BE2C (cell line): ENCODE results near the gene SARDH.

Experiments used
- DNase-seq: peaks from one replicate; pipeline ENCODE4 v3.0.0-alpha.2; 2020
- H3K27me3 ChIP-seq: fragments of 250-450 bp; sonication (Bioruptor Pico); 2 replicates; pipeline ENCODE4 v1.5.1; 2020; ENCODE audit warnings: mild to moderate bottlenecking
- H3K36me3 ChIP-seq: fragments of 250-450 bp; sonication (Bioruptor Pico); 2 replicates; pipeline ENCODE4 v1.5.1; 2020; ENCODE audit warnings: mild to moderate bottlenecking
- H3K4me1 ChIP-seq: fragments of 250-450 bp; sonication (Bioruptor Pico); 2 replicates; pipeline ENCODE4 v1.5.1; 2020
- H3K4me3 ChIP-seq: 2 replicates; pipeline ENCODE4 v1.5.1; 2011; ENCODE audit warnings: low read depth, low read length
- H3K9me3 ChIP-seq: fragments of 250-450 bp; sonication (Bioruptor Pico); 2 replicates; pipeline ENCODE4 v1.5.1; 2020
- TF ChIP-seq, protein P1 (sequence below): IDR thresholded peaks from 2 replicates; pipeline ENCODE4 v1.5.1; 2012; ENCODE audit warnings: mild to moderate bottlenecking, low read depth, low read length

The SARDH gene

DNA sequence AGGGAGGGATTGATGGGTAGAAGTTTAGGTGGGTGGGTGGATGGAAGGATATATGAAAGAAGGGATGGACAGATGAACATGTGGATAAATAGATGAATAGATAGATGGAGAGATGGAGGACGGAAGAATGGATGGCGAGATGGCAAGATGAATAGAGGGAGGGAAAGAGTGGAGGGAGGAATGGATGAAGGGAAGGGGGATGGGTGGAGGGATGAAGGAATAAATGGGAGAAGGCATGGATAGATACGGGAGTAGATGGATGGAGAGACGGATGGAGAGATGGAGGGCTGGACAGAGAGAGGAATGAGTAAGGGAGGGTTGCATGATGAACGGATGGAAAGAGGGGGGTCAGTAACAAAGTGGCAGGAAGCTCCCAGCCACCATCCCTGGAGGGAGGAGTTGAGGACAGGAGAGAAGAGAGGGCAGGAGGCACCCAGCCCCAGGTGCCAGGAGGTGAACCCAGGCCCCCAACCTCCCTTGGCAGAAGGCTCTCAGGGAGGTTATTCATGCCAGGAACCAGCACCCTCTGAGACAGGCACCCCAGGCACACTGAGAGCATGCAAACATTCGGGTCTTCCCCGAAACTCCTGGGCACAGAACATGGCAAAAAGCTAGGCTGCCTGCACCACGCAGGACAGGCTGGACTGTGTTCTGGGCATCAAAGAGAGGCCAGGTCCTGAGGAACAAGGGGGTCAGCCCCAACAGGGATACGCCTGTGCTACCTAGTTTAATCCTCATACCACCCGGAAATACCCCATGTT lies 9.1 kb downstream of the SARDH start:
- H3K9me3 ChIP-seq: no peaks in the 10 kb centered on the region
- no peaks in the 10 kb centered on the region for H3K36me3 ChIP-seq
- no peaks in the 10 kb centered on the region for H3K27me3 ChIP-seq
- DNase-seq: no peak
- H3K4me3 ChIP-seq: no peak overlapping the region
- H3K4me1 ChIP-seq: peaks cover 5% of the 10 kb centered on the region
- TF ChIP-seq, protein P1, sequence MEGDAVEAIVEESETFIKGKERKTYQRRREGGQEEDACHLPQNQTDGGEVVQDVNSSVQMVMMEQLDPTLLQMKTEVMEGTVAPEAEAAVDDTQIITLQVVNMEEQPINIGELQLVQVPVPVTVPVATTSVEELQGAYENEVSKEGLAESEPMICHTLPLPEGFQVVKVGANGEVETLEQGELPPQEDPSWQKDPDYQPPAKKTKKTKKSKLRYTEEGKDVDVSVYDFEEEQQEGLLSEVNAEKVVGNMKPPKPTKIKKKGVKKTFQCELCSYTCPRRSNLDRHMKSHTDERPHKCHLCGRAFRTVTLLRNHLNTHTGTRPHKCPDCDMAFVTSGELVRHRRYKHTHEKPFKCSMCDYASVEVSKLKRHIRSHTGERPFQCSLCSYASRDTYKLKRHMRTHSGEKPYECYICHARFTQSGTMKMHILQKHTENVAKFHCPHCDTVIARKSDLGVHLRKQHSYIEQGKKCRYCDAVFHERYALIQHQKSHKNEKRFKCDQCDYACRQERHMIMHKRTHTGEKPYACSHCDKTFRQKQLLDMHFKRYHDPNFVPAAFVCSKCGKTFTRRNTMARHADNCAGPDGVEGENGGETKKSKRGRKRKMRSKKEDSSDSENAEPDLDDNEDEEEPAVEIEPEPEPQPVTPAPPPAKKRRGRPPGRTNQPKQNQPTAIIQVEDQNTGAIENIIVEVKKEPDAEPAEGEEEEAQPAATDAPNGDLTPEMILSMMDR: no peak

- Histone ChIP-seq H3K4me3 (no peak overlapping the region), H3K9me3 (no peaks in the 10 kb centered on the region), H3K4me1 (peaks cover 5% of the 10 kb centered on the region), H3K27me3 (no peaks in the 10 kb centered on the region), H3K36me3 (no peaks in the 10 kb centered on the region)
- peak; percentile 15 for DNase-seq
- TF ChIP-seq, protein P1: 0 out of 2 replicates have a peak, but pooled peaks have one; percentile 1
These were observed 10.2 kb downstream of the SARDH start for GRCh38 chr9:133727876-133728441.

DNA sequence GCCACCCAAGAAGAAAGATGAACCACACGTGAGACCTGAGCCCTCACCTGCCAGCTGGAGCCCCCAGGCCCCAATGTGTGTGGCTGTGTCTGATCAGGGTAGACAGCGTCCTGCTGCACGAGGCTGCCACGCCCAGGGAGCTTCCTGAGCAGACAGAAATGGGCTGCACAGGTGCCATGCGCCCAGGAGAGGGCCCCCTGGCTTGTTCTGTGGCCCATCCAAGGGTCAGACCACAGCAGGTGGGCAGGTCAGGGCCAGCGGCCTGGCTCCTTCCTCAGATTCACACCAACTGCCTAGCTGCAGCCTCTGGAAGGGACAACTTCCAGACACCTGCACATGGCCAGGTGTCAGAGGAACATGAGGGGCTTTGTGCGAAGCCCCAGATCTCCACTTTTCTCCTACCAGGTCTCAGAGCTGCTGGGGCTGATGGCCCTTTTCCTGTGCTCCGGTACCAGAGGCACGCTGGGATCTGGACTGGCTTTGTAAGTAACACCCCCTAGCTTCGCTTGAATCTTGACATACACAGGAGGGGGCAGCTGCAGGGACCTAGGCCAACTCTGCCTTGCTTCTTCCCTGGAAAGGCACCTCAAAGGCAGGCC lies 10.8 kb downstream of the SARDH start:
- no peaks in the 10 kb centered on the region for H3K9me3 ChIP-seq
- no peaks in the 10 kb centered on the region for H3K36me3 ChIP-seq
- no peaks in the 10 kb centered on the region for H3K27me3 ChIP-seq
- TF ChIP-seq, protein P1: peak; percentile 17; the same call in 1 of the 2 replicates
- no peak overlapping the region for H3K4me3 ChIP-seq
- peaks cover 5% of the 10 kb centered on the region for H3K4me1 ChIP-seq
- peak; percentile 24 for DNase-seq

DNA sequence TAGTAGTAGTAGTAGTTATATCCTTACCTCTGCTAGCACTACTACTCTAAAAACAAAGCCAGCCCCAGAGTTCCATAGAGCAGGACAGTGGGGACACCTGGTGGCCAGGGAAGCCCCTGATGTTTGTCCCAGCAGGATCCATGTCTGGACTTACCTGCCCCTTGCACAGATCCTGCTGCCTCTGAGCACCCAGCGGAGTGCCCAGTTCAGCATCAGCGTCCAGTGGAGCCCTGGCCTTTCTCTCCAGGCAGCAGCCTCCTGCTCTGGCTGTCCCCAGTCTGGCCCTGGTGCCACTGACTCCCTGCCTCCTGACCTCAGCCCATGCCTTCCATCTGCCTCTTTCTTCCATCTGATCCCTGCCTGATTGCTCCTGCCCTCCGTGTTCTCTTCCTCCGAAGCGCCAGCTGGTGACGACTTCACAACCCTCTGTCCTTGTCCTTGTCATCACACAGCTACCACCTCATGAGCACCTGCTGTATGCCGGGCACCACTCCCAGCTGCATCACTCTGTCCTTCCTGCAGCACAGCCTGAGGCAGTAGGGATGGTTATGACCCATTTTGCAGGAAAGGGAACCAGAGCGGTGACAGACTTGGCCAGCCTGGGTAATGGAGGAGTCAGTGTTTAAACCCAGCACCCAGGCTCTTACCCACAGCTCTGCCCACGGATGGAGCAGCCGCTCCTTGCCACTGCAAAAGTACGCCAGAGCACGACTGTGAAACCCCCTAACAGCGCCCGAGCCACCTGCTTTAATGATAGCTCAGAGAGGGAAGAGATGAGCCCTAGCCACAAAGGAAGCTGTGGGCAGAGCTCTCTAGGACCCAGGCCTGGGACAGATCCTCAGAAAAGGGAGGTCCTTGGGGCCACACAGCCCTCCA lies 11.5 kb downstream of the SARDH start:
- H3K9me3 ChIP-seq: no peaks in the 10 kb centered on the region
- H3K4me3 ChIP-seq: no peak overlapping the region
- H3K27me3 ChIP-seq: no peaks in the 10 kb centered on the region
- peaks cover 5% of the 10 kb centered on the region for H3K4me1 ChIP-seq
- no peaks in the 10 kb centered on the region for H3K36me3 ChIP-seq
- TF ChIP-seq, protein P1: peak; percentile 84
- peak; percentile 82 for DNase-seq

DNA sequence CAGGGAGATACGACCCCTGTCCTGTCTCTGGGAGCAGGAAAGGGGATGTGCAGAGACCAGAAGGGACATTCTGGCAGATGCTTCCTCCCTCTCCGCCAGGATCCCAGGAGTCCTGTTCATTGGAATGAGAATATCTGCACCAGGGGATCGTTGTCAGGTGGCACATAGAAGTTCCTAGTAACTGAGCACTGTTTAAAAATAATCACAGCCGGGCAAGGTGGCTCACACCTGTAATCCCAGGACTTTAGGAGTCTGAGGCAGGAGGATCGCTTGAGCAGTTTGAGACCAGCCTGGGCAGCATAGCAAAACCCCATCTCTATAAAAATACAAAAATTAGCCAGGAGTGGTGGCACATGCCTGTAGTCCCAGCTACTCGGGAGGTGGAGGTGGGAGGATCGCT lies 12.3 kb downstream of the SARDH start:
- H3K4me1 ChIP-seq: peaks cover 5% of the 10 kb centered on the region
- TF ChIP-seq, protein P1: no peak
- no peaks in the 10 kb centered on the region for H3K36me3 ChIP-seq
- no peak for DNase-seq
- H3K4me3 ChIP-seq: no peak overlapping the region
- no peaks in the 10 kb centered on the region for H3K9me3 ChIP-seq
- no peaks in the 10 kb centered on the region for H3K27me3 ChIP-seq
